Activated CD8-positive, alpha-beta T cell treated with anti-CD3 and anti-CD28 coated beads for 36 hours (primary cell): ENCODE data around the gene NFATC3. TPM values are rescaled to one million over a fixed set of nuclear protein-coding genes. Genes with fewer than 3 reads are reported as not detected.
A peak's percentile ranks its signal among the peaks of the same experiment; 100 is the strongest.

Source experiments
- ATAC-seq: fragments of 200-7000 bp; cut with Tn5 transposase; one replicate; pipeline ENCODE4 v1.10.0; 2021; ENCODE audit warnings: mild to moderate bottlenecking, moderate library complexity
- CTCF ChIA-PET: fragments of 350-600 bp; sonication (Branson Sonifier 250); formaldehyde crosslinking; loops from one replicate; lab custom pipeline; 2021; ENCODE audit warnings: antibody characterized with exemption; lab: Charles Lee
- POLR2A ChIA-PET: fragments of 350-600 bp; sonication (Branson Sonifier 250); formaldehyde crosslinking; loops from one replicate; lab custom pipeline; 2021; ENCODE audit warnings: antibody characterized with exemption; lab: Charles Lee
- DNase-seq: peaks from one replicate; pipeline ENCODE4 v3.0.0-alpha.2; 2020
- H3K27ac Mint-ChIP-seq: one replicate; pipeline ENCODE4 v1.8.0; 2021; ENCODE audit warnings: mild to moderate bottlenecking, mixed read lengths
- H3K27me3 Mint-ChIP-seq: one replicate; pipeline ENCODE4 v1.8.0; 2021; ENCODE audit warnings: mixed read lengths
- H3K36me3 Mint-ChIP-seq: one replicate; pipeline ENCODE4 v1.8.0; 2021; ENCODE audit warnings: low read depth, mixed read lengths
- H3K4me1 Mint-ChIP-seq: one replicate; pipeline ENCODE4 v1.8.0; 2021; ENCODE audit warnings: low read depth, mixed read lengths
- H3K4me3 Mint-ChIP-seq: one replicate; pipeline ENCODE4 v1.8.0; 2021; ENCODE audit warnings: mild to moderate bottlenecking, moderate library complexity, mixed read lengths
- H3K9me3 Mint-ChIP-seq: one replicate; pipeline ENCODE4 v1.8.0; 2021; ENCODE audit warnings: mixed read lengths
- CTCF ChIP-seq: fragments of 200-600 bp; IDR thresholded peaks from one replicate; pipeline ENCODE4 v1.8.0; 2022; ENCODE audit warnings: antibody characterized with exemption, mild to moderate bottlenecking
- intact Hi-C: fragments of 100-400 bp; cut with micrococcal nuclease; formaldehyde crosslinking; loops from one replicate; pipeline ENCODE4 v1.10.0; 2022
- total RNA-seq, 2 experiments: library from RNA; stranded (reverse); gene quantifications; one replicate each; pipeline ENCODE4 v1.2.3, GENCODE V29; 2021

Gene NFATC3
- total RNA-seq, 2 experiments from 2014 or later, result 102 to 104 TPM

- Mint-ChIP-seq H3K27ac (peak overlapping the region; percentile 32), H3K4me1 (peaks cover 43% of the 10 kb centered on the region), H3K4me3 (no peak overlapping the region), H3K36me3 (peaks cover 7% of the 10 kb centered on the region), H3K27me3 (no peaks in the 10 kb centered on the region), H3K9me3 (no peaks in the 10 kb centered on the region)
- POLR2A ChIA-PET, result no interaction called here
- TF ChIP-seq CTCF, result no peak
- ATAC-seq (no peak), DNase-seq (peak; percentile 24)
- intact Hi-C loops, result no loop called here
- CTCF ChIA-PET, result interaction anchor here (1.2 kb wide), 1 partner anchor 138 kb away, joined by 4 read pairs; no protein-coding TSS in a partner anchor
Observed at GRCh38 chr16:68232335-68232734, 147.2 kb downstream of the NFATC3 start.

GRCh38 chr16:68233085-68233834, 148.1 kb downstream of the NFATC3 start:
- Mint-ChIP-seq H3K27me3 (no peaks in the 10 kb centered on the region), H3K27ac (peak overlapping the region; percentile 56), H3K4me1 (peaks cover 38% of the 10 kb centered on the region), H3K9me3 (no peaks in the 10 kb centered on the region), H3K4me3 (no peak overlapping the region), H3K36me3 (peaks cover 5% of the 10 kb centered on the region)
- peak; percentile 61 for DNase-seq
- no peak for TF ChIP-seq CTCF
- intact Hi-C loops, result no loop called here
- ATAC-seq, result peak; percentile 41
- ChIA-PET CTCF (interaction anchor here (1.2 kb wide), 1 partner anchor 139 kb away, joined by 4 read pairs; no protein-coding TSS in a partner anchor), POLR2A (interaction anchor here (1.2 kb wide), 1 partner anchor 19 kb away, joined by 4 read pairs; no protein-coding TSS in a partner anchor)

GRCh38 chr16:68233835-68234187, 148.6 kb downstream of the NFATC3 start:
- no peak for TF ChIP-seq CTCF
- H3K27me3 Mint-ChIP-seq, result no peaks in the 10 kb centered on the region
- CTCF ChIA-PET, result interaction anchor here (0.8 to 1.5 kb wide), 4 partner anchors 30 to 141 kb away, joined by 3 to 5 read pairs (median 4); partner anchors contain the start of gene SLC7A6
- ATAC-seq (no peak), DNase-seq (no peak)
- POLR2A ChIA-PET, result interaction anchor here (0.7 to 3.0 kb wide), 3 partner anchors 11 to 149 kb away, joined by 3 to 10 read pairs (median 4); partner anchors contain the start of genes NFATC3 and PLA2G15
- peaks cover 35% of the 10 kb centered on the region for H3K4me1 Mint-ChIP-seq
- peaks cover 5% of the 10 kb centered on the region for H3K36me3 Mint-ChIP-seq
- intact Hi-C loops, result no loop called here
- H3K27ac Mint-ChIP-seq, result no peak overlapping the region
- no peaks in the 10 kb centered on the region for H3K9me3 Mint-ChIP-seq
- no peak overlapping the region for H3K4me3 Mint-ChIP-seq

GRCh38 chr16:68234188-68235107, 149.3 kb downstream of the NFATC3 start:
- POLR2A ChIA-PET, result interaction anchor here (0.7 to 3.0 kb wide), 4 partner anchors 11 to 149 kb away, joined by 3 to 10 read pairs (median 4); partner anchors contain the start of genes NFATC3 and PLA2G15
- CTCF ChIA-PET, result interaction anchor here (0.8 to 1.5 kb wide), 4 partner anchors 30 to 141 kb away, joined by 3 to 5 read pairs (median 3); partner anchors contain the start of gene SLC7A6
- H3K27me3 Mint-ChIP-seq, result no peaks in the 10 kb centered on the region
- no peak for TF ChIP-seq CTCF
- intact Hi-C loops, result no loop called here
- ATAC-seq, result no peak
- H3K4me1 Mint-ChIP-seq, result peaks cover 31% of the 10 kb centered on the region
- peak; percentile 16 for DNase-seq
- H3K36me3 Mint-ChIP-seq, result peaks cover 2% of the 10 kb centered on the region
- H3K4me3 Mint-ChIP-seq, result no peak overlapping the region
- H3K27ac Mint-ChIP-seq, result peak overlapping the region; percentile 77
- no peaks in the 10 kb centered on the region for H3K9me3 Mint-ChIP-seq
